Activated naive CD8-positive, alpha-beta T cell treated with anti-CD3 and anti-CD28 coated beads, Interleukin-2, amount 10 ng/mL, durations not matched to agents 7 days and 5 days (primary cell): ENCODE results near the gene LASP1. TPM values are rescaled to one million over a fixed set of nuclear protein-coding genes. Genes with fewer than 3 reads are reported as not detected.
A peak's percentile ranks its signal among the peaks of the same experiment; 100 is the strongest.

Experiments used
- ATAC-seq: fragments of 150-1000 bp; cut with Tn5 transposase; one replicate; pipeline ENCODE4 v1.10.0; 2021; ENCODE audit warnings: low read depth, moderate library complexity
- POLR2A ChIA-PET: fragments of 350-600 bp; sonication (Branson Sonifier 250); formaldehyde crosslinking; loops from one replicate; lab custom pipeline; 2021; ENCODE audit warnings: antibody characterized with exemption; lab: Charles Lee
- DNase-seq: peaks from one replicate; pipeline ENCODE4 v3.0.0; 2021
- H3K27ac Mint-ChIP-seq: one replicate; pipeline ENCODE4 v1.8.0; 2022; ENCODE audit warnings: mild to moderate bottlenecking, mixed read lengths
- H3K27me3 Mint-ChIP-seq: one replicate; pipeline ENCODE4 v1.8.0; 2022; ENCODE audit warnings: mild to moderate bottlenecking, moderate library complexity, mixed read lengths
- H3K36me3 Mint-ChIP-seq: one replicate; pipeline ENCODE4 v1.8.0; 2021; ENCODE audit warnings: mild to moderate bottlenecking, mixed read lengths
- H3K4me1 Mint-ChIP-seq: one replicate; pipeline ENCODE4 v1.8.0; 2021; ENCODE audit warnings: mixed read lengths
- H3K4me3 Mint-ChIP-seq: one replicate; pipeline ENCODE4 v1.8.0; 2022; ENCODE audit warnings: mild to moderate bottlenecking, moderate library complexity, mixed read lengths
- H3K9me3 Mint-ChIP-seq: one replicate; pipeline ENCODE4 v1.8.0; 2021; ENCODE audit warnings: mixed read lengths
- total RNA-seq, 2 experiments: library from RNA; stranded (reverse); gene quantifications; one replicate each; pipeline ENCODE4 v1.2.3, GENCODE V29; 2021

LASP1 gene
- total RNA-seq, 2 experiments from 2014 or later = 227 to 236 TPM

DNA sequence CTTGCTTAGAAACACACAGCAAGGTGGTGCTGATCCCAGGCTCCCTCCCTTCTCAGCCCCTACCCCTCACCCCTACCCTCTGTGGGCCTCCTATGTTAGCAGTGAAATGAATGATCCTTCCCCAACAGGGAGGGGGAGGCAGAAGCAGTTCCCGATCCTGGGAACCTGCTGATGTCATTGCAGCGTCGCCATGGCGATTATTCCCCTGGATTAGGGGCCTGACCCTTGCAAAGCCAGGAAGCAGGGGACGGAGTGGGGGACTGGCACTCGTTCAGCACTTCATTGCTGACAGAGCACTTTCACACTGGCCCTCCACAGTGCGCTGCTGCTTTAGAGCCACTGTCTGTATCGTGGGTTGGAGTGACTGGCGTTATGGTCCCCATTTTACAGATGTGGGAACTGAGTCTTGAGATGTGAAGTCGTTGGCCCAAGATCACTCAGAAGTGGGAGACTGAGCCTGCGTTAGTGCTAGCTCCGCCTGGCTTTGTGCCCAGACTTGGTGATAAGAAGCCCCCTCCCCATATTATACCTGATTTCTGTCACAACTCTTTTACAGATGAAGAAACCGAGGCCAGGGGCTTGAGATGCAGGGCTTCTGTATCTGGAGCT is 26.6 kb downstream of the LASP1 start:
- Mint-ChIP-seq H3K36me3 (peaks cover 31% of the 10 kb centered on the region), H3K4me1 (peaks cover 77% of the 10 kb centered on the region), H3K4me3 (no peak overlapping the region), H3K27me3 (no peaks in the 10 kb centered on the region), H3K9me3 (no peaks in the 10 kb centered on the region), H3K27ac (peak overlapping the region; percentile 91)
- ATAC-seq = no peak
- POLR2A ChIA-PET = interaction anchor here (1.1 to 3.7 kb wide), 5 partner anchors 9 to 43 kb away, joined by 3 to 60 read pairs (median 19); partner anchors contain the start of genes LASP1 and RPL23
- no peak for DNase-seq

- POLR2A ChIA-PET = interaction anchor here (0.9 to 3.7 kb wide), 9 partner anchors 10 to 43 kb away, joined by 3 to 60 read pairs (median 13); partner anchors contain the start of genes LASP1, LASP1NB and RPL23
- no peak for DNase-seq
- Mint-ChIP-seq H3K4me1 (peaks cover 71% of the 10 kb centered on the region), H3K4me3 (peak overlapping the region; percentile 68), H3K36me3 (peaks cover 29% of the 10 kb centered on the region), H3K27me3 (no peaks in the 10 kb centered on the region), H3K27ac (peak overlapping the region; percentile 91), H3K9me3 (no peaks in the 10 kb centered on the region)
- no peak for ATAC-seq
Measured at GRCh38 chr17:38897176-38897575, 27.3 kb downstream of the LASP1 start.

DNA sequence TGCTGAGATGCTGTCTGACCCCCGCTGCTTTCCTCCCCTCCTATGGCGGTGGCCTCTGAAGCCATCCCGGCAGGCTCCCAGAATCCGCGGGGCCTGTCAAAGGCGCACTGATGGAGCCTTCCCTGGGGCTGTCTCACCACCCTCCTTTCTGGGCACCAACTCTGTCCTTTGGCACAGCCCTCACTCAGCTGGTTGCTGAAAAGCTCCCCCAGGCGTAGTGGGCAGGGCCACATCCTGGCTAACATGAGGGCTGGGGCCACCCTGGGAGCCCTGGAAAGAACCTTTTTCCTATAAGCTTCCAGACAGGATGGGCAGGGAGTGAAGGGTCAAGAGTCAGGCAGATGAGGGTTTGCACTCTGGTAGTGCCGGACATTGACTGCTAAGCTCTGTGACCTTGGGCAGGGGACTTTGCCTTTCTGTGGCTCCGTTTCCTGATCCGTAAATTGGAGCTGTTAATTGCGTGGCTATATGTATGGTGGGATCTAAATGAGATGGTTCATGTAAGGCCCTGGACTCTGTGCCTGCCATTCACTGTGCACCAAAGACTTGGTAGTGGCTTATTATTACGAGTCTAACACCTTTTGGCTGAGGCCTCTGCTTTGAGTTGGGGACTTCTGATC is 27.9 kb downstream of the LASP1 start:
- H3K27ac Mint-ChIP-seq = peak overlapping the region; percentile 91
- peak overlapping the region; percentile 68 for H3K4me3 Mint-ChIP-seq
- H3K27me3 Mint-ChIP-seq = no peaks in the 10 kb centered on the region
- peaks cover 29% of the 10 kb centered on the region for H3K36me3 Mint-ChIP-seq
- peaks cover 67% of the 10 kb centered on the region for H3K4me1 Mint-ChIP-seq
- ATAC-seq (no peak), DNase-seq (no peak)
- POLR2A ChIA-PET = interaction anchor here (0.6 to 3.7 kb wide), 17 partner anchors 11 to 269 kb away, joined by 3 to 60 read pairs (median 5); partner anchors contain the start of genes FBXO47, LASP1, LASP1NB and RPL23
- no peaks in the 10 kb centered on the region for H3K9me3 Mint-ChIP-seq

GRCh38 chr17:38898291-38898679 is 28.4 kb downstream of the LASP1 start:
- peaks cover 66% of the 10 kb centered on the region for H3K4me1 Mint-ChIP-seq
- H3K27ac Mint-ChIP-seq = peak overlapping the region; percentile 91
- peak overlapping the region; percentile 68 for H3K4me3 Mint-ChIP-seq
- ATAC-seq (peak; percentile 11), DNase-seq (peak; percentile 63)
- no peaks in the 10 kb centered on the region for H3K27me3 Mint-ChIP-seq
- peaks cover 33% of the 10 kb centered on the region for H3K36me3 Mint-ChIP-seq
- no peaks in the 10 kb centered on the region for H3K9me3 Mint-ChIP-seq
- POLR2A ChIA-PET = interaction anchor here (0.6 to 3.7 kb wide), 16 partner anchors 11 to 269 kb away, joined by 3 to 60 read pairs (median 8); partner anchors contain the start of genes FBXO47, LASP1, LASP1NB and RPL23

- Mint-ChIP-seq H3K27ac (peak overlapping the region; percentile 91), H3K9me3 (no peaks in the 10 kb centered on the region), H3K4me3 (peak overlapping the region; percentile 68), H3K4me1 (peaks cover 63% of the 10 kb centered on the region), H3K36me3 (peaks cover 38% of the 10 kb centered on the region), H3K27me3 (no peaks in the 10 kb centered on the region)
- POLR2A ChIA-PET = interaction anchor here (0.6 to 3.7 kb wide), 17 partner anchors 9 to 254 kb away, joined by 3 to 60 read pairs (median 8); partner anchors contain the start of genes LASP1, LASP1NB and RPL23
- DNase-seq (peak; percentile 81), ATAC-seq (peak; percentile 71)
Measured at GRCh38 chr17:38898812-38899348, 29.0 kb downstream of the LASP1 start.

DNA sequence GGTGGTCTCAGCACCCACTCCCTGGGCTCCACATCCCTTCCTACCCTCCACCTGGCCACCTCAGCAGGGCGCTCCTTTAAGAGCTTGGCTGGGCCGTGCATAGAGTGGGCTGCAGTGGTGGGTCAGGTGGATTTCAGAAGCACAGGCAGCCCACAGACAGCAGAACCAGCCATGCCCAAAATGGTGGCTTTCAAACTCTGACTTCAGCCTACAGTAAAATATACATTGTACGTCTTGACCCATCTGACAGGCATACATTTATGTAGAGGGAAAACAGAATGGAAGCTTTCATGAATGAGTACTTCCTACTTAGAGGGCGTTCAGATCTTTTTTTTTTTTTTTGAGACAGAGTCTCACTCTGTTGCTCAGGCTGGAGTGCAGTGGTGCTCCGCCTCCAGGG is 29.6 kb downstream of the LASP1 start:
- no peaks in the 10 kb centered on the region for H3K9me3 Mint-ChIP-seq
- H3K36me3 Mint-ChIP-seq = peaks cover 39% of the 10 kb centered on the region
- ATAC-seq = no peak
- H3K27me3 Mint-ChIP-seq = no peaks in the 10 kb centered on the region
- peaks cover 57% of the 10 kb centered on the region for H3K4me1 Mint-ChIP-seq
- no peak for DNase-seq
- H3K4me3 Mint-ChIP-seq = peak overlapping the region; percentile 68
- H3K27ac Mint-ChIP-seq = peak overlapping the region; percentile 91
- POLR2A ChIA-PET = interaction anchor here (0.6 to 3.7 kb wide), 14 partner anchors 10 to 254 kb away, joined by 3 to 60 read pairs (median 9); partner anchors contain the start of genes LASP1, LASP1NB and RPL23

GRCh38 chr17:38900978-38901656 is 31.3 kb downstream of the LASP1 start:
- no peak for DNase-seq

DNA sequence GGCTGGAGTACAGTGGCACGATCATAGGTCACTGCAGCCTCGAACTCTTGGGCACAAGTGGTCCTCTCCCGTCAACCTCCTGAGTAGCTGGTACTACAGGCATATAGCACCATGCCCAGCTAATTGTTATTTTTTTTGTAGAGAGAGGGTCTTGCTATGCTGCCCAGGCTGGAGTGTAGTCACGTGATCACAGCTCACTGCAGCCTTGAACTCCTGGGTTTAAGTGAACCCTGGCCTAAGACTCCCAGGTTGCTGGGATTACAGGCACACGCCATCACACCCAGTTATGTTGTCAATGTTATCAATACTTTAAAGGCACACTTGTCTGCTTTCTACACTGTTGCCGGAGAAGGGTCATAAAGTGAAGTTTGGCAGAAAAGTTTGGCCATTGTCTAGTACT is 33.5 kb downstream of the LASP1 start:
- POLR2A ChIA-PET = interaction anchor here (1.1 to 1.7 kb wide), 3 partner anchors 12 to 34 kb away, joined by 3 to 7 read pairs (median 4); partner anchors contain the start of genes LASP1 and LASP1NB
- H3K36me3 Mint-ChIP-seq = peaks cover 36% of the 10 kb centered on the region
- H3K27ac Mint-ChIP-seq = no peak overlapping the region

More at GRCh38 chr17:38900978-38901656, 31.3 kb downstream of the LASP1 start:
- no peaks in the 10 kb centered on the region for H3K27me3 Mint-ChIP-seq
- H3K4me1 Mint-ChIP-seq = peaks cover 55% of the 10 kb centered on the region
- peak; percentile 36 for ATAC-seq
- POLR2A ChIA-PET = interaction anchor here (0.5 to 2.2 kb wide), 12 partner anchors 10 to 560 kb away, joined by 3 to 11 read pairs (median 6); partner anchors contain the start of genes CDK12, LASP1, LASP1NB and RPL23
- H3K27ac Mint-ChIP-seq = peak overlapping the region; percentile 82
- peaks cover 41% of the 10 kb centered on the region for H3K36me3 Mint-ChIP-seq
- peak overlapping the region; percentile 56 for H3K4me3 Mint-ChIP-seq
- H3K9me3 Mint-ChIP-seq = no peaks in the 10 kb centered on the region

DNA sequence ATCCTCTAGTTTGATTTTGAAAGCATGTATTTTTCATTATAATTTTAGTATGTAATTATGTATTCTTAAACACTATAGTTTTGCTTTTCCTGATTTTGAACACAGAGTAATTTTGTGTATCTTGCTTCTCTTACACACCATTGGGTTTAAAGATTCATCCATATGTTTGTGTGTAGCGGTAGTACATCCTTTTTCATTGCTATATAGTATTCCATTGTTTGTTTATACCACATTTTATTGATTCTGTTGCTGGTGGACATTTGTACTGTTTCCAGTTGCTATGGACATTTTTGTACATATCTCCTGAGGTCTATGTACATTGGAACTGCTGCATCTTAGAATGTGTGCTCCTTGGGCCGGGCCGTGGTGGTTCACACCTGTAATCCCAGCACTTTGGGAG is 35.0 kb downstream of the LASP1 start:
- peaks cover 36% of the 10 kb centered on the region for H3K36me3 Mint-ChIP-seq
- H3K9me3 Mint-ChIP-seq = no peaks in the 10 kb centered on the region
- POLR2A ChIA-PET = interaction anchor here (0.8 to 1.7 kb wide), 3 partner anchors 9 to 35 kb away, joined by 4 to 11 read pairs (median 7); partner anchors contain the start of gene LASP1
- ATAC-seq = no peak
- no peaks in the 10 kb centered on the region for H3K27me3 Mint-ChIP-seq
- DNase-seq = no peak
- peaks cover 30% of the 10 kb centered on the region for H3K4me1 Mint-ChIP-seq
- H3K4me3 Mint-ChIP-seq = no peak overlapping the region
- H3K27ac Mint-ChIP-seq = no peak overlapping the region

More for the DNA sequence above, 33.5 kb downstream of the LASP1 start:
- ATAC-seq = no peak
- Mint-ChIP-seq H3K4me1 (peaks cover 44% of the 10 kb centered on the region), H3K9me3 (no peaks in the 10 kb centered on the region), H3K27me3 (no peaks in the 10 kb centered on the region), H3K4me3 (no peak overlapping the region)
- no peak for DNase-seq

GRCh38 chr17:38905375-38905774 is 35.5 kb downstream of the LASP1 start:
- Mint-ChIP-seq H3K4me1 (peaks cover 29% of the 10 kb centered on the region), H3K27ac (no peak overlapping the region), H3K9me3 (no peaks in the 10 kb centered on the region), H3K4me3 (no peak overlapping the region), H3K36me3 (peaks cover 36% of the 10 kb centered on the region), H3K27me3 (no peaks in the 10 kb centered on the region)
- DNase-seq (no peak), ATAC-seq (no peak)
- POLR2A ChIA-PET = no interaction called here

DNA sequence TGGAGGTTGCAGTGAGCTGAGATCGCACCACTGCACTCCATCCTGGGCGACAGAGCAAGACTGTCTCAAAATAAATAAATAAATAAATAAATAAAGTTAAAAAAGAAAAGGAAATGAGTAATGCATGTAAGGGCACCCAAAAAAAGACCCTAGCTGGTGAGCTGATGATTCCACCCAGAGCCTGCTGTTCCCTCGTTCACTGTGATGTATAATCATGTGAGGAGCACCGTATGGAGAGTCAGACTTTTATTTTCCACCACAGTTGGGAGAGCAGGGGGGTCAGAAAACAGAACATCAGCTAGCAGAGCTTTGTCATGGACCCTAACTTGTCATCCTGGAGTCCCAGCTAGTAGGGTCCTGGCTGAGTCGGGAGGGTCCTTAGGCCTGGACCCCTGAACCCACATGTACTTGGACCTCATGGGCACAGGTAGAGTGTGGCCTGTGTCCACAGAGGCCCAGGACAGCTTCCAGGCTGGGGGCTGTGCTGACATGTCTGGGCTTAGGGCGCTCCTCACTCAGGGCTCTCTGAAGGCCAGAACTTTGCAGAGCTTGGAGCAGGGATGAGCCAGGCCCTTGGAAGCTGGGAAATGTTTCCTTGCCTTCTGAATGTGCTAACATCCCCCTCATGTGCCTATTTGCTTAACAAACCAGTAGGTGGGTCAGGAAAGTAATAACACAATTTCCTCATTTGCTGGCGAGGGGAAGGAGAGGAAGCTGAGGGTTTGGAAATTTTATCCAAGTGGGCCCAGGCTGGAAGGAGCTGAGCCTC is 36.8 kb downstream of the LASP1 start:
- H3K4me3 Mint-ChIP-seq = no peak overlapping the region
- DNase-seq = no peak
- no peaks in the 10 kb centered on the region for H3K27me3 Mint-ChIP-seq
- POLR2A ChIA-PET = interaction anchor here (0.6 to 1.8 kb wide), 4 partner anchors 19 to 264 kb away, joined by 3 to 6 read pairs (median 4); partner anchors contain the start of gene LASP1NB
- no peak for ATAC-seq
- H3K9me3 Mint-ChIP-seq = no peaks in the 10 kb centered on the region
- H3K36me3 Mint-ChIP-seq = peaks cover 28% of the 10 kb centered on the region
- H3K27ac Mint-ChIP-seq = peak overlapping the region; percentile 34
- H3K4me1 Mint-ChIP-seq = peaks cover 19% of the 10 kb centered on the region
